Upper lobe of left lung (tissue), 6 donors: ENCODE data around the gene RUBCN. TPM values are rescaled to one million over a fixed set of nuclear protein-coding genes. Genes with fewer than 3 reads are reported as not detected.
"Not testable (repeated sequence)": the region's sequence is repeated elsewhere in the genome, so short reads cannot be mapped to it uniquely, and the experiment has no call there.

Source experiments
- ATAC-seq, 2 donors: fragments of 200-7000 bp; cut with Tn5 transposase; one replicate each; pipeline ENCODE4 v1.9.1; 2022; ENCODE audit warnings: mild to moderate bottlenecking in 2 of 2, moderate library complexity in 2 of 2; ENCODE audit not compliant: low FRiP score in 2 of 2
- DNase-seq, 2 donors: peaks; one replicate each; pipeline ENCODE4 v3.0.0-alpha.2; 2019 to 2020
- H3K27ac ChIP-seq, 4 donors: fragments of 200-600 bp; sonication (generic); one replicate each; pipeline ENCODE4 v1.5.1; 2016 to 2019
- H3K27me3 ChIP-seq, 4 donors: fragments of 200-600 bp; sonication (generic); one replicate each; pipeline ENCODE4 v1.5.1; 2017 to 2019
- H3K36me3 ChIP-seq, 4 donors: fragments of 200-600 bp; sonication (generic); one replicate each; pipeline ENCODE4 v1.5.1; 2016 to 2019
- H3K4me1 ChIP-seq, 4 donors: fragments of 200-600 bp; sonication (generic); one replicate each; pipeline ENCODE4 v1.5.1; 2018 to 2019
- H3K4me3 ChIP-seq, 4 donors: fragments of 200-600 bp; sonication (generic); one replicate each; pipeline ENCODE4 v1.5.1; 2017 to 2019; ENCODE audit warnings: mild to moderate bottlenecking in 2 of 4, moderate library complexity in 1 of 4
- H3K9me3 ChIP-seq, 4 donors: fragments of 200-600 bp; sonication (generic); one replicate each; pipeline ENCODE4 v1.5.1; 2018 to 2019
- EP300 ChIP-seq, 4 donors: sonication (generic); formaldehyde crosslinking; IDR thresholded peaks; one replicate each; pipeline ENCODE4 v1.5.1; 2017; ENCODE audit warnings: antibody characterized with exemption in 4 of 4, control low read depth in 2 of 4
- POLR2A ChIP-seq, 4 donors: fragments of 450-650 bp; IDR thresholded peaks; one replicate each; pipeline ENCODE4 v1.5.1; 2016 to 2017; ENCODE audit warnings: antibody characterized with exemption in 4 of 4, mild to moderate bottlenecking in 2 of 4
- POLR2AphosphoS5 ChIP-seq, 2 donors: sonication (generic); formaldehyde crosslinking; IDR thresholded peaks; one replicate each; pipeline ENCODE4 v1.5.1; 2017; ENCODE audit warnings: antibody characterized with exemption in 2 of 2
- WGBS, 2 donors: methylation state at CpG; one replicate each; pipeline ENCODE4 v1.1.5; 2017 to 2018; 5-methylcytosine and 5-hydroxymethylcytosine counted together
- total RNA-seq, 6 donors: library from RNA; depleted of rRNA in 4 of 6; stranded (reverse); fragments of >200 nt in 4 of 6; gene quantifications; one replicate each; pipeline versions ENCODE4 v1.1.0 to v1.2.1, GENCODE V29; 2016 to 2021
- TF ChIP-seq, protein P1 (sequence below), 6 experiments: fragments of 450-650 bp in 4 of 6; fragments of 200-600 bp in 2 of 6; sonication (generic) in 2 of 6; IDR thresholded peaks; one replicate each; pipeline ENCODE4 v1.5.1; 2016 to 2019; ENCODE audit warnings: antibody characterized with exemption in 6 of 6
- donor health status: DM: no; HTN: no; CAD: no; lungs with moderate emphysema.
- donor health status: DM: no; HTN: yes; CAD: no; lungs with severe emphysema.

RUBCN gene
- total RNA-seq, 6 donors from 2014 or later: 34.8 to 103 (median 51.2) TPM

DNA sequence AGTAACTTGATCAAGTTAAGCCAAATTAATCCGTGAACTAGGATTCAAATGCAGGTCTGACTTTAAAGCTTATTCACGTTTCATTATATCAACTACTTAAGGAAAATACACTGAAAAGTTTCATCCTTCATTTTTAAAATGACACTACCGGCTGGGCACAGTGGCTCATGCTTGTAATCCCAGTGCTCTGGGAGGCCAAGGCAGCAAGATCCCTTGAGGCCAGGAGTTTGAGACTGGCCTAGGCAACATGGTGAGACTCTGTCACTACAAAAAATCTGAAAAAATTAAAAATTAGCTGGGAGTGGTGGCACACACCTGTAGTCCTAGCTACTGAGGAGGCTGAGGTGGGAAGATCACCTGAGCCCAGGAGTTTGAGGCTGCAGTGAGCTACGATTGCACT is 3.7 kb downstream of the RUBCN start:
- WGBS, 2 donors: 94 to 95% methylated on average over 4 of the region's 4 CpGs
- no peaks in the 10 kb centered on the region for H3K27me3 ChIP-seq
- no peak for DNase-seq
- no peaks in the 10 kb centered on the region for H3K9me3 ChIP-seq
- peaks cover 14 to 29% (median 20%) of the 10 kb centered on the region in 4 donors for H3K4me1 ChIP-seq
- TF ChIP-seq, protein P1, sequence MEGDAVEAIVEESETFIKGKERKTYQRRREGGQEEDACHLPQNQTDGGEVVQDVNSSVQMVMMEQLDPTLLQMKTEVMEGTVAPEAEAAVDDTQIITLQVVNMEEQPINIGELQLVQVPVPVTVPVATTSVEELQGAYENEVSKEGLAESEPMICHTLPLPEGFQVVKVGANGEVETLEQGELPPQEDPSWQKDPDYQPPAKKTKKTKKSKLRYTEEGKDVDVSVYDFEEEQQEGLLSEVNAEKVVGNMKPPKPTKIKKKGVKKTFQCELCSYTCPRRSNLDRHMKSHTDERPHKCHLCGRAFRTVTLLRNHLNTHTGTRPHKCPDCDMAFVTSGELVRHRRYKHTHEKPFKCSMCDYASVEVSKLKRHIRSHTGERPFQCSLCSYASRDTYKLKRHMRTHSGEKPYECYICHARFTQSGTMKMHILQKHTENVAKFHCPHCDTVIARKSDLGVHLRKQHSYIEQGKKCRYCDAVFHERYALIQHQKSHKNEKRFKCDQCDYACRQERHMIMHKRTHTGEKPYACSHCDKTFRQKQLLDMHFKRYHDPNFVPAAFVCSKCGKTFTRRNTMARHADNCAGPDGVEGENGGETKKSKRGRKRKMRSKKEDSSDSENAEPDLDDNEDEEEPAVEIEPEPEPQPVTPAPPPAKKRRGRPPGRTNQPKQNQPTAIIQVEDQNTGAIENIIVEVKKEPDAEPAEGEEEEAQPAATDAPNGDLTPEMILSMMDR (IDR thresholded peaks at IDR 0.05): no peak
- TF ChIP-seq POLR2AphosphoS5 (IDR thresholded peaks at IDR 0.05): no peak
- no peak for TF ChIP-seq POLR2A (IDR thresholded peaks at IDR 0.05)
- no peak for TF ChIP-seq EP300 (IDR thresholded peaks at IDR 0.05)
- ATAC-seq: no peak
- H3K36me3 ChIP-seq: no peaks in the 10 kb centered on the region
- no peak overlapping the region for H3K4me3 ChIP-seq
- no peak overlapping the region for H3K27ac ChIP-seq

DNA sequence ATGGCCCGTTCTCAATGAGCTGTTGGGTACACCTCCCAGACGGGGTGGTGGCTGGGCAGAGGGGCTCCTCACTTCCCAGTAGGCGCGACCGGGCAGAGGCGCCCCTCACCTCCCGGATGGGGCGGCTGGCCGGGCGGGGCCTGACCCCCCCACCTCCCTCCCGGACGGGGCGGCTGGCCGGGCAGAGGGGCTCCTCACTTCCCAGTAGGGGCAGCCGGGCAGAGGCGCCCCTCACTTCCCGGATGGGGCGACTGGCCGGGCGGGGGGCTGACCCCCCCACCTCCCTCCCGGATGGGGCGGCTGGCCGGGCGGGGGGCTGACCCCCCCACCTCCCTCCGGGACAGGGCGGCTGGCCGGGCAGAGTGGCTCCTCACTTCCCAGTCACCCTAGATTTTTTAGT is 5.2 kb downstream of the RUBCN start:
- WGBS, 2 donors: 95 to 98% methylated on average over 11 to 15 of the region's 27 CpGs
- not testable (repeated sequence) for H3K4me3 ChIP-seq, ATAC-seq, H3K9me3 ChIP-seq, H3K27ac ChIP-seq, H3K27me3 ChIP-seq, H3K36me3 ChIP-seq
- peaks cover 8 to 21% (median 15%) of the 10 kb centered on the region in 4 donors for H3K4me1 ChIP-seq
- peak in 1 of 2 donors; percentile 50 for DNase-seq

DNA sequence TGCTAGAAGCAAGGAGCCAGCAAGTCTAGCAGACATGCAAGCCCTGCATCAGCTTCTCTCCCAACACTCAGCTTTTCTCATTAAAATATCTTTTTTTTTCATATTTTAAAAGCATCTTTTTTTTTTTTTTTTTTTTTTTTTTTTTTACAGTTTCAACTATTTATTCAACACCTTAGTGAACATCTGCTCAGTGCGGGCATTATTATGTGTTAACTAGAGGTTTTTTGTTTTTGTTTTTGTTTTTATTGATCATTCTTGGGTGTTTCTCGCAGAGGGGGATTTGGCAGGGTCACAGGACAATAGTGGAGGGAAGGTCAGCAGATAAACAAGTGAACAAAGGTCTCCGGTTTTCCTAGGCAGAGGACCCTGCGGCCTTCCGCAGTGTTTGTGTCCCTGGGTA is 5.9 kb downstream of the RUBCN start:
- not testable (repeated sequence) for H3K27ac ChIP-seq, ATAC-seq, H3K27me3 ChIP-seq, H3K9me3 ChIP-seq, H3K4me3 ChIP-seq, DNase-seq, H3K36me3 ChIP-seq
- H3K4me1 ChIP-seq: peaks cover 6 to 16% (median 12%) of the 10 kb centered on the region in 4 donors
- 79 to 94% methylated on average over 3 to 5 of the region's 5 CpGs for WGBS, 2 donors

DNA sequence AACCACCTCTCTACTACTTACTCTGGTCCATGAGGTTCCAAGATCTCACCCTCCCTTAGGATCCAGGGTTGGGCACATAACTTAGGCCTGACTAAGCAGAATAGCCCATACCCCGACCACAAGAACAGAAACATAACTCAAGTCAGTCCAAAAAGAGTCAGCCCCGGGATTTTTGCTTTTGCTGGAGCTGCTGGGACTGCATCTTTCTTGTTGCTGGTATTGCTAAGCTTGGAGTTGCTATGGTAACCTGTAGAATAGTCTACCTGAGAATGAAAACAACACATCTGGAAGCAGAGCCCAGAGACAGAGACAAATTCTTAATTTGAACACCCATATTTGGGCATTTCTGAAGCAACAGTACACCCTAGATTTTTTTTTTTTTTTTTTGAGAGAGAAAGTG is 6.5 kb downstream of the RUBCN start:
- DNase-seq: no peak
- ATAC-seq: peak in 1 of 2 donors; percentile 61
- H3K4me1 ChIP-seq: peaks cover 0 to 10% (median 7%) of the 10 kb centered on the region in 4 donors

DNA sequence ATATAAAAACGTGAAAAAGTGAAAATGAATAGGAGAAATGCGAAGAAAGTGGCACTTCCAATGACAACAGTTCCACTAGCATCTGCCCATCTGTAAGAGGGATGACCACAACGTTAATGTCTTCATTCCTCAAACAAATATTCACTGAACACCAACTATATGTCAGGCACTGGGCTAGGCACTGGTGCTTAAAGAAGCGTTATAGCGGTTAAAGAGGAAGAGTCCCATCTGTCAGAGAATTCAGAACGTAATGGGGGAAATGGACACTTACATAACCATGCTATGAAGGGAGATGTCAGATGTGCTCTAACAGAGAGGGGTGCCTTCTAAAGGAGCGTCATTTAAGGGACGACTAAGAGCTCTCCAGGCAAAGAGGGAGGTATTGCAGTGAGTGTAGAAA is 8.2 kb downstream of the RUBCN start:
- H3K4me1 ChIP-seq: no peaks in the 10 kb centered on the region
- H3K36me3 ChIP-seq: no peaks in the 10 kb centered on the region
- H3K4me3 ChIP-seq: no peak overlapping the region
- DNase-seq: no peak
- no peak for ATAC-seq
- peak overlapping the region in 1 of 4 donors; percentile 7 for H3K27ac ChIP-seq
- WGBS, 2 donors: 59 to 67% methylated on average over 8 of the region's 8 CpGs
- no peaks in the 10 kb centered on the region for H3K27me3 ChIP-seq
- TF ChIP-seq POLR2A (IDR thresholded peaks at IDR 0.05): no peak
- no peak for TF ChIP-seq EP300 (IDR thresholded peaks at IDR 0.05)
- TF ChIP-seq POLR2AphosphoS5 (IDR thresholded peaks at IDR 0.05): no peak
- TF ChIP-seq, protein P1 (IDR thresholded peaks at IDR 0.05): no peak
- no peaks in the 10 kb centered on the region for H3K9me3 ChIP-seq

More for the DNA sequence above, 6.5 kb downstream of the RUBCN start:
- TF ChIP-seq POLR2A (IDR thresholded peaks at IDR 0.05) (no peak), EP300 (IDR thresholded peaks at IDR 0.05) (no peak), POLR2AphosphoS5 (IDR thresholded peaks at IDR 0.05) (no peak)
- TF ChIP-seq, protein P1 (IDR thresholded peaks at IDR 0.05): no peak
- no peak overlapping the region for H3K27ac ChIP-seq
- no peaks in the 10 kb centered on the region for H3K36me3 ChIP-seq
- H3K4me3 ChIP-seq: no peak overlapping the region
- 58 to 89% methylated on average over 2 of the region's 2 CpGs for WGBS, 2 donors
- no peaks in the 10 kb centered on the region for H3K9me3 ChIP-seq
- no peaks in the 10 kb centered on the region for H3K27me3 ChIP-seq

DNA sequence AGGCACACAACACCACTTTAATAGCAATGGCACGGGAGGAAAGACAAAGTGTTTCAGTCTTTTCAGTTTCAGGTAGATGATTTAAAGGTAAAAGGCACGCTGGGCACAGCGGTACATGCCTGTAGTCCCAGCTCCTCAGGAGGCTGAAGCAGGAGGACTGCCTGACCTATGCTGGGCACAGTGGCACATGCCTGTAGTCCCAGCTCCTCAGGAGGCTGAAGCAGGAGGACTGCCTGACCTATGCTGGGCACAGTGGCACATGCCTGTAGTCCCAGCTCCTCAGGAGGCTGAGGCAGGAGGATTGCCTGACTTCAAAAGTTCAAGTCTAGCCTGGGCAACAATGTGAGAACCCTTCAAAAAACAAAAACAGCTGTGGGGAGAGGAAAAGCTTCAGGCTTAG is 8.8 kb downstream of the RUBCN start:
- not testable (repeated sequence) for ATAC-seq, H3K4me3 ChIP-seq, H3K27ac ChIP-seq, H3K27me3 ChIP-seq, H3K9me3 ChIP-seq, H3K4me1 ChIP-seq, H3K36me3 ChIP-seq, DNase-seq
- 92 to 95% methylated on average over 3 of the region's 3 CpGs for WGBS, 2 donors
